Endodermal cell (in vitro differentiated cells): ENCODE data around the gene VAPB. TPM values are rescaled to one million over a fixed set of nuclear protein-coding genes. Genes with fewer than 3 reads are reported as not detected.
"Not testable (repeated sequence)": the region's sequence is repeated elsewhere in the genome, so short reads cannot be mapped to it uniquely, and the experiment has no call there.

Experiments used
- DNase-seq: peaks from one replicate; pipeline ENCODE4 v3.0.0-alpha.2; 2017
- H3K27ac ChIP-seq: 2 replicates; pipeline ENCODE4 v1.5.1; 2013; ENCODE audit warnings: mild to moderate bottlenecking, low read depth, low read length, moderate library complexity
- H3K27me3 ChIP-seq: 2 replicates; pipeline ENCODE4 v1.6.1; 2013; ENCODE audit warnings: mild to moderate bottlenecking, low read length, moderate library complexity; ENCODE audit not compliant: insufficient read depth, control insufficient read depth, poor library complexity, severe bottlenecking
- H3K36me3 ChIP-seq: 2 replicates; pipeline ENCODE4 v1.7.0; 2013; ENCODE audit warnings: mild to moderate bottlenecking, low read length, moderate library complexity; ENCODE audit not compliant: control insufficient read depth, insufficient read depth
- H3K4me1 ChIP-seq: one replicate; pipeline ENCODE4 v1.7.0; 2013; ENCODE audit warnings: low read length; ENCODE audit not compliant: control insufficient read depth, insufficient read depth
- H3K4me3 ChIP-seq: 2 replicates; pipeline ENCODE4 v1.5.1; 2013; ENCODE audit warnings: mild to moderate bottlenecking, low read length, moderate library complexity
- H3K9ac ChIP-seq: 2 replicates; pipeline ENCODE4 v1.6.1; 2013; ENCODE audit warnings: mild to moderate bottlenecking, low read length, moderate library complexity; ENCODE audit not compliant: poor library complexity, severe bottlenecking; ENCODE audit errors: extremely low read depth
- H3K9me3 ChIP-seq: 2 replicates; pipeline ENCODE4 v1.6.1; 2013; ENCODE audit warnings: mild to moderate bottlenecking, low read length, moderate library complexity; ENCODE audit not compliant: control insufficient read depth
- H3K27ac Mint-ChIP-seq: 2 replicates; pipeline ENCODE4 v1.8.0; 2020; ENCODE audit warnings: mixed read lengths
- H3K27me3 Mint-ChIP-seq: 2 replicates; pipeline ENCODE4 v1.8.0; 2021; ENCODE audit warnings: mild to moderate bottlenecking, mixed read lengths; ENCODE audit not compliant: insufficient read depth
- H3K36me3 Mint-ChIP-seq: 2 replicates; pipeline ENCODE4 v1.8.0; 2020; ENCODE audit warnings: low read depth, mixed read lengths
- H3K4me1 Mint-ChIP-seq: 2 replicates; pipeline ENCODE4 v1.8.0; 2020; ENCODE audit warnings: mixed read lengths
- H3K4me3 Mint-ChIP-seq: 2 replicates; pipeline ENCODE4 v1.8.0; 2020; ENCODE audit warnings: mild to moderate bottlenecking, moderate library complexity, mixed read lengths
- H3K9me3 Mint-ChIP-seq: 2 replicates; pipeline ENCODE4 v1.8.0; 2020; ENCODE audit warnings: mild to moderate bottlenecking, mixed read lengths
- WGBS, 2 experiments: methylation state at CpG; one replicate each; pipeline versions ENCODE4 v1.1.5 to v1.1.7; 2013; ENCODE audit warnings: missing lambda C conversion rate in 2 of 2, mixed read lengths in 1 of 2; ENCODE audit not compliant: insufficient coverage in 1 of 2, insufficient read length in 1 of 2; 5-methylcytosine and 5-hydroxymethylcytosine counted together
- total RNA-seq, 2 donors: library from RNA; stranded (reverse); fragmentation: NEBNext Ultra II Directional in 1 of 2; extraction: Animal tissue kit (Norgen Biotek cat#: 25700) in 1 of 2; gene quantifications; 2 replicates in 1 of 2; 3 replicates in 1 of 2; pipeline ENCODE4 v1.2.1, GENCODE V29; 2021
- TF ChIP-seq, protein P1 (sequence below): fragments of 200-600 bp; sonication (generic); conservative IDR thresholded peaks from 2 replicates; pipeline ENCODE4 v1.5.0; 2021; ENCODE audit warnings: antibody characterized with exemption, mild to moderate bottlenecking

Gene VAPB
- total RNA-seq, 2 donors from 2014 or later: 47.3 to 47.5 TPM

GRCh38 chr20:58424218-58424969 is 35.4 kb downstream of the VAPB start:
- peak overlapping the region; percentile 8 for H3K27ac ChIP-seq
- H3K9ac ChIP-seq: no peak overlapping the region
- Mint-ChIP-seq H3K27me3 (no peaks in the 10 kb centered on the region), H3K27ac (peak overlapping the region; percentile 24), H3K4me1 (peaks cover 35% of the 10 kb centered on the region), H3K36me3 (peaks cover 31% of the 10 kb centered on the region), H3K4me3 (no peak overlapping the region), H3K9me3 (no peaks in the 10 kb centered on the region)
- H3K36me3 ChIP-seq: peaks cover 38% of the 10 kb centered on the region
- no peak overlapping the region for H3K4me3 ChIP-seq
- 70 to 79% methylated on average over 5 of the region's 6 CpGs for WGBS, 2 experiments
- TF ChIP-seq, protein P1, sequence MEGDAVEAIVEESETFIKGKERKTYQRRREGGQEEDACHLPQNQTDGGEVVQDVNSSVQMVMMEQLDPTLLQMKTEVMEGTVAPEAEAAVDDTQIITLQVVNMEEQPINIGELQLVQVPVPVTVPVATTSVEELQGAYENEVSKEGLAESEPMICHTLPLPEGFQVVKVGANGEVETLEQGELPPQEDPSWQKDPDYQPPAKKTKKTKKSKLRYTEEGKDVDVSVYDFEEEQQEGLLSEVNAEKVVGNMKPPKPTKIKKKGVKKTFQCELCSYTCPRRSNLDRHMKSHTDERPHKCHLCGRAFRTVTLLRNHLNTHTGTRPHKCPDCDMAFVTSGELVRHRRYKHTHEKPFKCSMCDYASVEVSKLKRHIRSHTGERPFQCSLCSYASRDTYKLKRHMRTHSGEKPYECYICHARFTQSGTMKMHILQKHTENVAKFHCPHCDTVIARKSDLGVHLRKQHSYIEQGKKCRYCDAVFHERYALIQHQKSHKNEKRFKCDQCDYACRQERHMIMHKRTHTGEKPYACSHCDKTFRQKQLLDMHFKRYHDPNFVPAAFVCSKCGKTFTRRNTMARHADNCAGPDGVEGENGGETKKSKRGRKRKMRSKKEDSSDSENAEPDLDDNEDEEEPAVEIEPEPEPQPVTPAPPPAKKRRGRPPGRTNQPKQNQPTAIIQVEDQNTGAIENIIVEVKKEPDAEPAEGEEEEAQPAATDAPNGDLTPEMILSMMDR: no peak
- no peaks in the 10 kb centered on the region for H3K9me3 ChIP-seq
- DNase-seq: no peak
- no peaks in the 10 kb centered on the region for H3K27me3 ChIP-seq
- peaks cover 13% of the 10 kb centered on the region for H3K4me1 ChIP-seq

GRCh38 chr20:58427571-58427970 is 38.5 kb downstream of the VAPB start:
- 89 to 94% methylated on average over 3 of the region's 3 CpGs for WGBS, 2 experiments
- not testable (repeated sequence) for DNase-seq, H3K9me3 Mint-ChIP-seq, H3K4me3 ChIP-seq, H3K27me3 Mint-ChIP-seq, H3K4me3 Mint-ChIP-seq, H3K9ac ChIP-seq, H3K27me3 ChIP-seq, H3K27ac ChIP-seq, H3K4me1 ChIP-seq, H3K27ac Mint-ChIP-seq, H3K9me3 ChIP-seq
- peaks cover 39% of the 10 kb centered on the region for H3K4me1 Mint-ChIP-seq
- H3K36me3 Mint-ChIP-seq: peaks cover 26% of the 10 kb centered on the region
- peaks cover 36% of the 10 kb centered on the region for H3K36me3 ChIP-seq

- Mint-ChIP-seq H3K27me3 (no peaks in the 10 kb centered on the region), H3K4me1 (peaks cover 37% of the 10 kb centered on the region)
- H3K36me3 ChIP-seq: peaks cover 37% of the 10 kb centered on the region
Observed at GRCh38 chr20:58428364-58428763, 39.3 kb downstream of the VAPB start.

More at GRCh38 chr20:58428364-58428763, 39.3 kb downstream of the VAPB start:
- Mint-ChIP-seq H3K9me3 (no peaks in the 10 kb centered on the region), H3K4me3 (no peak overlapping the region), H3K27ac (no peak overlapping the region), H3K36me3 (peaks cover 26% of the 10 kb centered on the region)
- Histone ChIP-seq H3K9me3 (no peaks in the 10 kb centered on the region), H3K4me1 (peaks cover 7% of the 10 kb centered on the region), H3K4me3 (no peak overlapping the region), H3K27me3 (no peaks in the 10 kb centered on the region), H3K9ac (no peak overlapping the region), H3K27ac (no peak overlapping the region)
- TF ChIP-seq, protein P1: no peak
- DNase-seq: no peak
- WGBS, 2 experiments: 85 to 92% methylated on average over 2 of the region's 2 CpGs
